Measurements from ENCODE around the gene PPP6R2. TPM values are rescaled to one million over a fixed set of nuclear protein-coding genes. Genes with fewer than 3 reads are reported as not detected.

The PPP6R2 gene
- polyA plus RNA-seq, 1 donor from 2014 or later: 85.4 TPM

- no peak overlapping the region for H3K27ac ChIP-seq (ENCODE audit: low read length)
- H3K9me3 ChIP-seq (ENCODE audit: low read length): no peaks in the 10 kb centered on the region
- no peaks in the 10 kb centered on the region for H3K36me3 ChIP-seq (ENCODE audit: insufficient read depth, low read length)
- H3K4me2 ChIP-seq (ENCODE audit: low read length): no peak overlapping the region
- H3K9ac ChIP-seq (ENCODE audit: low read length): no peak overlapping the region
- H2AFZ ChIP-seq (ENCODE audit: low read depth, low read length): no peak overlapping the region
- H3K9me2 ChIP-seq (ENCODE audit: insufficient read depth, low read length): no peaks in the 10 kb centered on the region
- no peaks in the 10 kb centered on the region for H4K20me1 ChIP-seq (ENCODE audit: insufficient read depth)
- H3F3A ChIP-seq (ENCODE audit: insufficient read depth, low read length, poor library complexity, severe bottlenecking): no peaks in the 10 kb centered on the region
- no peak for TF ChIP-seq RAD21 (conservative IDR thresholded peaks at IDR 0.05)
- TF ChIP-seq TAF1 (IDR thresholded peaks at IDR 0.05; ENCODE audit: low read depth): no peak
- no peak for TF ChIP-seq CTCF (IDR thresholded peaks at IDR 0.05; ENCODE audit: poor library complexity, severe bottlenecking)
- TF ChIP-seq EP300 (conservative IDR thresholded peaks at IDR 0.05; ENCODE audit: poor library complexity, severe bottlenecking): no peak
- no peak for TF ChIP-seq SMC3 (conservative IDR thresholded peaks at IDR 0.05; ENCODE audit: poor library complexity)
- no peak for TF ChIP-seq REST (IDR thresholded peaks at IDR 0.05; ENCODE audit: borderline replicate concordance)
- no peak for TF ChIP-seq POLR2AphosphoS5 (IDR thresholded peaks at IDR 0.05)
- no peak for TF ChIP-seq MXI1 (conservative IDR thresholded peaks at IDR 0.05; ENCODE audit: poor library complexity, severe bottlenecking)
- no peak for TF ChIP-seq EZH2 (IDR thresholded peaks at IDR 0.05; ENCODE audit: borderline replicate concordance, insufficient read depth, low read length, poor library complexity, severe bottlenecking)
- peaks cover 32% of the 10 kb centered on the region for H3K27me3 ChIP-seq (ENCODE audit: insufficient read depth, low read depth, low read length)
- H3K4me3 ChIP-seq (ENCODE audit: low read length): no peak overlapping the region
- H3K79me2 ChIP-seq (replicated peaks; ENCODE audit: insufficient read depth, low read length): no peaks in the 10 kb centered on the region
Observed at GRCh38 chr22:50483977-50484853, 141.1 kb downstream of the PPP6R2 start.

GRCh38 chr22:50485221-50486131, 142.3 kb downstream of the PPP6R2 start:
- no peak overlapping the region for H3K9ac ChIP-seq (ENCODE audit: low read length)
- no peaks in the 10 kb centered on the region for H3K9me2 ChIP-seq (ENCODE audit: insufficient read depth, low read length)
- H3K27me3 ChIP-seq (ENCODE audit: insufficient read depth, low read depth, low read length): peaks cover 23% of the 10 kb centered on the region
- H4K20me1 ChIP-seq (ENCODE audit: insufficient read depth): no peaks in the 10 kb centered on the region
- H3K9me3 ChIP-seq (ENCODE audit: low read length): no peaks in the 10 kb centered on the region
- no peaks in the 10 kb centered on the region for H3F3A ChIP-seq (ENCODE audit: insufficient read depth, low read length, poor library complexity, severe bottlenecking)
- no peak overlapping the region for H2AFZ ChIP-seq (ENCODE audit: low read depth, low read length)
- no peaks in the 10 kb centered on the region for H3K79me2 ChIP-seq (replicated peaks; ENCODE audit: insufficient read depth, low read length)
- no peak overlapping the region for H3K27ac ChIP-seq (ENCODE audit: low read length)
- no peaks in the 10 kb centered on the region for H3K36me3 ChIP-seq (ENCODE audit: insufficient read depth, low read length)
- no peak overlapping the region for H3K4me3 ChIP-seq (ENCODE audit: low read length)
- H3K4me2 ChIP-seq (ENCODE audit: low read length): no peak overlapping the region
- TF ChIP-seq RAD21 (conservative IDR thresholded peaks at IDR 0.05) (no peak), EZH2 (IDR thresholded peaks at IDR 0.05; ENCODE audit: borderline replicate concordance, insufficient read depth, low read length, poor library complexity, severe bottlenecking) (no peak), EP300 (conservative IDR thresholded peaks at IDR 0.05; ENCODE audit: poor library complexity, severe bottlenecking) (no peak), REST (IDR thresholded peaks at IDR 0.05; ENCODE audit: borderline replicate concordance) (no peak), CTCF (IDR thresholded peaks at IDR 0.05; ENCODE audit: poor library complexity, severe bottlenecking) (no peak), POLR2AphosphoS5 (IDR thresholded peaks at IDR 0.05) (no peak), MXI1 (conservative IDR thresholded peaks at IDR 0.05; ENCODE audit: poor library complexity, severe bottlenecking) (no peak), TAF1 (IDR thresholded peaks at IDR 0.05; ENCODE audit: low read depth) (no peak)

Data from neural cell (in vitro differentiated cells).